Measurements from ENCODE around the gene VSTM4. TPM values are rescaled to one million over a fixed set of nuclear protein-coding genes. Genes with fewer than 3 reads are reported as not detected.

The VSTM4 gene
- total RNA-seq, 3 donors from 2014 or later, result 1.5 to 13.8 (median 2.2) TPM

DNA sequence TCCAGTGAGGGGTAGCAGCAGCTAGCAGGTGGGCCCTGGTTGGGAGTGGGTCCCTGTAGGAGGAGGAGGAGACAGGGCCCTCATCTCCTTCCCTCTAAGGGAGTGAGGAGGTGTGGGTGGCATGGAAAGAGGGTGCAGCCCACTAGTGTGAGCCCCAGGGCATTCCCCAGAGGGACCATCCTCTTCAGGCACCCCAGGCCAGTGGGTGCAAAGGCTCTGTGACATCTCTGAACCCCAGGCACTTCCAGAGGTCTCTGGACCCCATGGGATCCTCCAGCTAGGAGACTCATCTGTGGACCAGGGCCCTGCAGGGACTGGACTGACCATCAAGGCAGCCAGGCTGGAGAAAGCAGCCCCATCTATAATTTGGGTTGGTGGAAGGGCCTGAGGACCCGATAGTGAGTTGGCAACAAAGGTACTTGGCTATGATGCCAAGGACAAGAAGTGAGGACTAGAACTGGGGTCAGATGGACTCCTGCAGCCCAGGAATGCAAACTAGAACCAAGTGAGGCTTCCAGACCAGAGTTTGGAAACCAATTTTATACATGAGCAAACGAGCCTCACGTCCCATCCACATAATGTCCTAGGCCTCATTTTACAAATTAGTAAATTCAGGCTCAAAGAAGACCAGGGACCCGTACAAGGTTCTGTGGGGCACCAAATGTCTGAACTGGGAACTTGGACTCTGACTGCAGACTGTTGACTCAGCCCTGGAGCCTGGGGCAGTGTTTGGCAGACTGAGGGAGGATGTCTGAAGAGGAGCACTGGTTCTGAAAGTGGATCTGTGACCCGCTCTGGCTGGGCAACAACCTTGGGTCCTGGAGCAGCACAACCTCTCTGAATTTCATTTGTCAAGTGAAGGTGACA lies 1.4 kb upstream of the VSTM4 start:
- H3K36me3 ChIP-seq (ENCODE audit: low read depth), result no peaks in the 10 kb centered on the region
- TF ChIP-seq CTCF (IDR thresholded peaks at IDR 0.05), result no peak
- no peak for DNase-seq
- intact Hi-C loops (cut with DNase I, micrococcal nuclease), result no loop called here
- H3K9me3 ChIP-seq, result no peaks in the 10 kb centered on the region
- no peaks in the 10 kb centered on the region for H3K4me1 ChIP-seq (ENCODE audit: low read depth)
- H3K4me3 ChIP-seq, result no peak overlapping the region
- ATAC-seq, result no peak

DNA sequence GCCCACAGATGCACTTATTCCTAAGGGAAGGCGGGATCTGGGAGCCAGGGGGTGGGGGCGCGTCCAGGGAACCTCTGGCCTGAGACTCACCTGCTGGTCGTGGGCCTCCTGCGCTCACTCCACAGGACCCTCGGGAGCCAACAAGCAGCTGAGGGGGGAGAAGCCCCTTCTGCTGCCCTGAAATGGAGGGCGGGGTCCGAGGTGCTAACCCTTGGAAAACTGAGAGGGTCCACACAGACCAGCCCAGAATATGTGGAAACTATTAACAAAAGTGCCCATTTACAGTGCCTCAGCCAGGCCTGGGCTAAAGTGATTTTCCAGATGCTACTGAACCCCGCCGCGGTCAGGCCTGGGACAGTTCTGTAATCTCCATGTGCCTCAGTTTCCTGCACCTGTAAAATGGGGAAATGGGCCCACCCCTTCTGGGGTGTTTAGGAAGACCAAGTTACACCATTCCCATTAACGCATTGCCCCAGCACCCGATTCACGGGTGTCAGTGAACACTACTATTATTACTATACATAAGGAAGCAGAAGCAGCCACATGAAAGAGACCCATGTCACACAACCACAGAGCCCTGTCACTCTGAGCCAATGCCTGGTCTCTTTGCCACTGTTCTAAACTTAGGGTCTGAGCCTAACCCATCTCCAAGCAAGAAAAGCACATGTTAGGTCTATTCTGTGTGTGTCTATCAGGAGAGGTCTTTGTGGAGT lies 630 bp upstream of the VSTM4 start:
- DNase-seq (no peak), ATAC-seq (no peak)
- no peak for TF ChIP-seq CTCF (IDR thresholded peaks at IDR 0.05)
- no peak overlapping the region for H3K4me3 ChIP-seq
- H3K36me3 ChIP-seq (ENCODE audit: low read depth), result no peaks in the 10 kb centered on the region
- intact Hi-C loops (cut with DNase I, micrococcal nuclease), result no loop called here
- H3K4me1 ChIP-seq (ENCODE audit: low read depth), result no peaks in the 10 kb centered on the region
- H3K9me3 ChIP-seq, result no peaks in the 10 kb centered on the region

GRCh38 chr10:49114718-49115014 lies 656 bp downstream of the VSTM4 start:
- intact Hi-C loops (cut with DNase I, micrococcal nuclease), result no loop called here
- Histone ChIP-seq H3K4me3 (no peak overlapping the region), H3K36me3 (ENCODE audit: low read depth) (no peaks in the 10 kb centered on the region), H3K4me1 (ENCODE audit: low read depth) (no peaks in the 10 kb centered on the region), H3K9me3 (no peaks in the 10 kb centered on the region)
- TF ChIP-seq CTCF (IDR thresholded peaks at IDR 0.05), result no peak
- ATAC-seq (no peak), DNase-seq (no peak)

DNA sequence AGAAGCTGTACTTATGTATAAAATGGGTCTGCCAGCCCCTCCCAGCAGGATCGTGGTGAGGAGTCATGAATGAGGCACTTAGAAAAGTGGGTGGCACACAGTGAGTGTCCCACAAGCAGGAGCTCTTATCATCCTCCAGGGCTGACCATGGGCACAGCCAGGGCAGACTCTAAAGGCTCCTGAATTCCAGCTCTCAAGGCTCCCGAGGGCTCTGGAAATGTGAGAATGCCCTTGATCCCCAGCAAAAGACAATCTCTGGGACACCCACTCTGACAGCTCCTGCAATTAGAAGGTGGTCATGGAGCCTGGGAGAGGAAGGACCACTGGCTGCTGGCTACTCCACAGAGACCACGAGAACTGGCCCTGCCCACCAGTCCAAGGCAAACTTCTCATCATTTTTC lies 1.6 kb downstream of the VSTM4 start:
- no peaks in the 10 kb centered on the region for H3K4me1 ChIP-seq (ENCODE audit: low read depth)
- intact Hi-C loops (cut with DNase I, micrococcal nuclease), result no loop called here
- ATAC-seq (no peak), DNase-seq (no peak)
- H3K4me3 ChIP-seq, result no peak overlapping the region
- TF ChIP-seq CTCF (IDR thresholded peaks at IDR 0.05), result no peak
- no peaks in the 10 kb centered on the region for H3K9me3 ChIP-seq
- H3K36me3 ChIP-seq (ENCODE audit: low read depth), result no peaks in the 10 kb centered on the region

- Histone ChIP-seq H3K4me1 (ENCODE audit: low read depth) (no peaks in the 10 kb centered on the region), H3K9me3 (no peaks in the 10 kb centered on the region), H3K4me3 (no peak overlapping the region), H3K36me3 (ENCODE audit: low read depth) (no peaks in the 10 kb centered on the region)
- ATAC-seq (no peak), DNase-seq (no peak)
- no peak for TF ChIP-seq CTCF (IDR thresholded peaks at IDR 0.05)
- intact Hi-C loops (cut with DNase I, micrococcal nuclease), result no loop called here
These were observed 2.5 kb downstream of the VSTM4 start for GRCh38 chr10:49112851-49113250.
